DOHH2 (cell line): ENCODE data around the gene ATG9B.

Experiments
- EZH2phosphoT487 ChIP-seq: fragments of 200-600 bp; sonication (generic); IDR thresholded peaks from 2 replicates; pipeline ENCODE4 v1.6.1; 2017; ENCODE audit warnings: borderline replicate concordance, mild to moderate bottlenecking, antibody characterized with exemption, low read length, moderate library complexity, mixed read lengths
- TF ChIP-seq, protein P1 (sequence below): fragments of 200-600 bp; sonication (generic); IDR thresholded peaks from one replicate; pipeline ENCODE4 v1.5.1; 2014; ENCODE audit warnings: antibody characterized with exemption, mild to moderate bottlenecking, low read depth, low read length; ENCODE audit not compliant: poor library complexity, severe bottlenecking

DNA sequence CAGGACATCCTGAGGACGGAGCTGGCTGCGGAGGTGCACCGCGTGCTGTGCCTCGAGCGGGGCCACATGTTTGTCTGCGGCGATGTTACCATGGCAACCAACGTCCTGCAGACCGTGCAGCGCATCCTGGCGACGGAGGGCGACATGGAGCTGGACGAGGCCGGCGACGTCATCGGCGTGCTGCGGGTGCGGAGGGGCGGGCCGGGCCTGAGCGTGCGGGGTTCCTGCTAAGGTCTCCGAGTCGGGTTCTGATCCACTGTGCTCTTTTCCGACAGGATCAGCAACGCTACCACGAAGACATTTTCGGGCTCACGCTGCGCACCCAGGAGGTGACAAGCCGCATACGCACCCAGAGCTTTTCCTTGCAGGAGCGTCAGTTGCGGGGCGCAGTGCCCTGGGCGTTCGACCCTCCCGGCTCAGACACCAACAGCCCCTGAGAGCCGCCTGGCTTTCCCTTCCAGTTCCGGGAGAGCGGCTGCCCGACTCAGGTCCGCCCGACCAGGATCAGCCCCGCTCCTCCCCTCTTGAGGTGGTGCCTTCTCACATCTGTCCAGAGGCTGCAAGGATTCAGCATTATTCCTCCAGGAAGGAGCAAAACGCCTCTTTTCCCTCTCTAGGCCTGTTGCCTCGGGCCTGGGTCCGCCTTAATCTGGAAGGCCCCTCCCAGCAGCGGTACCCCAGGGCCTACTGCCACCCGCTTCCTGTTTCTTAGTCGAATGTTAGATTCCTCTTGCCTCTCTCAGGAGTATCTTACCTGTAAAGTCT, 10.4 kb downstream of the ATG9B start:
- TF ChIP-seq, protein P1, sequence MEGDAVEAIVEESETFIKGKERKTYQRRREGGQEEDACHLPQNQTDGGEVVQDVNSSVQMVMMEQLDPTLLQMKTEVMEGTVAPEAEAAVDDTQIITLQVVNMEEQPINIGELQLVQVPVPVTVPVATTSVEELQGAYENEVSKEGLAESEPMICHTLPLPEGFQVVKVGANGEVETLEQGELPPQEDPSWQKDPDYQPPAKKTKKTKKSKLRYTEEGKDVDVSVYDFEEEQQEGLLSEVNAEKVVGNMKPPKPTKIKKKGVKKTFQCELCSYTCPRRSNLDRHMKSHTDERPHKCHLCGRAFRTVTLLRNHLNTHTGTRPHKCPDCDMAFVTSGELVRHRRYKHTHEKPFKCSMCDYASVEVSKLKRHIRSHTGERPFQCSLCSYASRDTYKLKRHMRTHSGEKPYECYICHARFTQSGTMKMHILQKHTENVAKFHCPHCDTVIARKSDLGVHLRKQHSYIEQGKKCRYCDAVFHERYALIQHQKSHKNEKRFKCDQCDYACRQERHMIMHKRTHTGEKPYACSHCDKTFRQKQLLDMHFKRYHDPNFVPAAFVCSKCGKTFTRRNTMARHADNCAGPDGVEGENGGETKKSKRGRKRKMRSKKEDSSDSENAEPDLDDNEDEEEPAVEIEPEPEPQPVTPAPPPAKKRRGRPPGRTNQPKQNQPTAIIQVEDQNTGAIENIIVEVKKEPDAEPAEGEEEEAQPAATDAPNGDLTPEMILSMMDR, result no peak
- TF ChIP-seq EZH2phosphoT487, result no peak
